Measurements from ENCODE around the gene KRTAP10-4.

KRTAP10-4 gene

DNA sequence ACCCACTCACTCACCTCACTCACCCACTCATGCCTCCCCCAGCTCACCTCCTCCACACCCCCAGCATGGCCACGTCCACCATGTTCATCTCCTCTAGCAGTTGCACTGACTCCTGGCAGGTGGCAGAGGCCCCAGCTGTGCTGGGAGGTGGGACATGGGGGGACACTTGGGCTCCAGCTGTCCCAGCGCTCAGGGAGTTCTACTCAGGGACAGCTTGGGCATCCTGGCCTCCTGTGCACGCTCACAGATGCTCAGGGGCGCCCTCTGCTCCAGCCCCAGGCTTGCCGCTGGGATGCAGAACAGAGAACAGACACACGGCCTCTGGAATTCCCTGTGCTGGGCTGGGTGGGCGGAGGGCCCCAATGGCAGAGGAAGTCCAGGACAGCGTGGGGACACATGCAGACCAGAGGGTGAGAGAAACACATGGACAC is 43.6 kb downstream of the KRTAP10-4 start:
- DNase-seq (ENCODE audit: low read depth) = no peak

DNA sequence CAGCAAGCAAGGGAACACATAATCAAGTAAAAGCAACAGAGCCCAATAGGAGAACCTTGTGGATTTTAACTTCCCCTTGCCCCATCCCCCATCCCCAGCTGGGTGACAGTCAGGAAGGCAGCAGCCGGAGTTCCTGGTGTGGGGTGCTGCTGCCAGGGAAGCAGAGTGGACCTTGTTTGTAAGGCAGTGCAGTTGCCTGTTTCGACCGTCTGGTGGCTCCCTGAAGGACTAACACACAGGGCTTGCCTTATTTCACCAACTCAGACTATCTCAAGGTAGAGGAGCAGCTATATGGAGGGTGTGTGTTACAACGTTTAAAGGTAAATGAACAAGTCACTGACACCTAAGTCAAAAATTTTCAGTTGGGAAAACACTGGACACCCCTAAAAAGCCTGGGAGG is 45.0 kb downstream of the KRTAP10-4 start:
- DNase-seq (ENCODE audit: low read depth) = no peak

DNA sequence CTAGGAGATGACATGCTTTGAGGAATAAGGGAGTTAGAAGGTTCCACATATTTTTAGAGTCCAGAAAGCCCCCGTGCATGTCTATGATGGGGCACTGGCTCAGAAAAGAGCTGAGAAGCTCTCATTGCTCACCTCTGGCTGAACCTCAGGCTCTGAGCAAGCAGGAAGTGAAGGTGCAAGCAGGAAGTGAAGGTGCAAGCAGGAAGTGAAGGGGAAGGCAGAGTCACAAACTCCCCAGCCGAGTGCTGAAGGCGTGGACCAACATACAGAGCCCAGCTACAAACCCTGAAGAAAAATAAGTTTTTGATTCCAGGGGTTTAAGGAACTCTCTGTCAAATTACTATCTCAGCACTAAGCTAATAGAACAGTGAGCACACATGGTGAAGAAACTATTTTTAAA is 45.4 kb downstream of the KRTAP10-4 start:
- no peak for DNase-seq (ENCODE audit: low read depth)

- no peak for DNase-seq (ENCODE audit: low read depth)
These were observed 46.4 kb downstream of the KRTAP10-4 start for GRCh38 chr21:44619886-44620285.

DNA sequence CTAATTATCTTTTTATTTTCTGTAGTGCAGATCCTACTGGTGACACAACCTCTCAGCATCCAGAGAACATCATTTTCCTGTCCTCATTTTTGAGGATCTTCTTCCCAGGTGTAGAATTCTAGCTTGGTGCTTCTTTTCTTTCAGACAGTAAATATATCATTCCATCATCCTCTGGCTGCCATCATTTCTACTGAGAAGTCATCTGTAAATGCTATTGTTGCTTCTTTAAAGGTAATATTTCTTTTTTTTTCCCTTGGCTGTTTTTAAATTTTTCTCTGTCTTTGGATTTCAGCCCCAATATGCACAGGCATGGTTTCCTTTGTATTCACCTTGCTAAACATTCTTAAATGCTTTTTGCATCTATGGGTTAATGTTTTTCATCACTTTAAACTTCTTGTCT is 50.0 kb downstream of the KRTAP10-4 start:
- no peak for DNase-seq (ENCODE audit: low read depth)

All from amniotic epithelial cell (primary cell).